ENCODE results near the gene FGFR4.

DNA sequence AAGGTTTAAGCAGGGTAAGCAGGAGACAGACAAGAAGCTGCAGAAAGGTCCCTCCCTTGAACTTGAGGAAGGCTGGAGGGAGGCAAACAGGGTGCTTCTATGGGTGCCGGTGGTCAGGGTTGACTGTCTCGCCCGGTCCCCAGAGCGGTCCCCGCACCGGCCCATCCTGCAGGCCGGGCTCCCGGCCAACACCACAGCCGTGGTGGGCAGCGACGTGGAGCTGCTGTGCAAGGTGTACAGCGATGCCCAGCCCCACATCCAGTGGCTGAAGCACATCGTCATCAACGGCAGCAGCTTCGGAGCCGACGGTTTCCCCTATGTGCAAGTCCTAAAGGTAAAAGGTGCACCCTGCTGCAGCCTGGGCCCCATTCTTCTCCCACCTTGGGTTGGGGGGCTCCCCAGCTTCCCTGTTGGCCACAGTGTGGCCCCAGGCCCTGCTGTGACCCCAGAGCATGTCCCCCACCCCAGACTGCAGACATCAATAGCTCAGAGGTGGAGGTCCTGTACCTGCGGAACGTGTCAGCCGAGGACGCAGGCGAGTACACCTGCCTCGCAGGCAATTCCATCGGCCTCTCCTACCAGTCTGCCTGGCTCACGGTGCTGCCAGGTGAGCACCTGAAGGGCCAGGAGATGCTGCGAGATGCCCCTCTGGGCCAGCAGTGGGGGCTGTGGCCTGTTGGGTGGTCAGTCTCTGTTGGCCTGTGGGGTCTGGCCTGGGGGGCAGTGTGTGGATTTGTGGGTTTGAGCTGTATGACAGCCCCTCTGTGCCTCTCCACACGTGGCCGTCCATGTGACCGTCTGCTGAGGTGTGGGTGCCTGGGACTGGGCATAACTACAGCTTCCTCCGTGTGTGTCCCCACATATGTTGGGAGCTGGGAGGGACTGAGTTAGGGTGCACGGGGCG is 5.7 kb downstream of the FGFR4 start:
- no peak for TF ChIP-seq POLR2AphosphoS5 (IDR thresholded peaks at IDR 0.05)
- TF ChIP-seq, protein P1, sequence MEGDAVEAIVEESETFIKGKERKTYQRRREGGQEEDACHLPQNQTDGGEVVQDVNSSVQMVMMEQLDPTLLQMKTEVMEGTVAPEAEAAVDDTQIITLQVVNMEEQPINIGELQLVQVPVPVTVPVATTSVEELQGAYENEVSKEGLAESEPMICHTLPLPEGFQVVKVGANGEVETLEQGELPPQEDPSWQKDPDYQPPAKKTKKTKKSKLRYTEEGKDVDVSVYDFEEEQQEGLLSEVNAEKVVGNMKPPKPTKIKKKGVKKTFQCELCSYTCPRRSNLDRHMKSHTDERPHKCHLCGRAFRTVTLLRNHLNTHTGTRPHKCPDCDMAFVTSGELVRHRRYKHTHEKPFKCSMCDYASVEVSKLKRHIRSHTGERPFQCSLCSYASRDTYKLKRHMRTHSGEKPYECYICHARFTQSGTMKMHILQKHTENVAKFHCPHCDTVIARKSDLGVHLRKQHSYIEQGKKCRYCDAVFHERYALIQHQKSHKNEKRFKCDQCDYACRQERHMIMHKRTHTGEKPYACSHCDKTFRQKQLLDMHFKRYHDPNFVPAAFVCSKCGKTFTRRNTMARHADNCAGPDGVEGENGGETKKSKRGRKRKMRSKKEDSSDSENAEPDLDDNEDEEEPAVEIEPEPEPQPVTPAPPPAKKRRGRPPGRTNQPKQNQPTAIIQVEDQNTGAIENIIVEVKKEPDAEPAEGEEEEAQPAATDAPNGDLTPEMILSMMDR (IDR thresholded peaks at IDR 0.05) = no peak
